NOMO-1 treated with DMSO at 0.1 percent for 48 hours (cell line): ENCODE results near the gene MCTP1.

Experiments
- DNase-seq: peaks from one replicate; lab custom pipeline; 2025; ENCODE audit not compliant: unreplicated experiment; lab: John Stamatoyannopoulos, UW

The MCTP1 gene

GRCh38 chr5:94736498-94736897 lies 548.4 kb downstream of the MCTP1 start:
- no peak for DNase-seq

GRCh38 chr5:94731471-94731870 lies 553.4 kb downstream of the MCTP1 start:
- no peak for DNase-seq

GRCh38 chr5:94725142-94725541 lies 559.8 kb downstream of the MCTP1 start:
- DNase-seq = no peak

- DNase-seq = no peak
Measured at GRCh38 chr5:94715768-94716167, 569.1 kb downstream of the MCTP1 start.

- no peak for DNase-seq
Measured at GRCh38 chr5:94711785-94712184, 573.1 kb downstream of the MCTP1 start.

GRCh38 chr5:94709277-94709676 lies 575.6 kb downstream of the MCTP1 start:
- DNase-seq = no peak

- DNase-seq = no peak
Measured at GRCh38 chr5:94707359-94707758, 577.5 kb downstream of the MCTP1 start.

GRCh38 chr5:94705427-94705826 lies 579.5 kb downstream of the MCTP1 start:
- DNase-seq = no peak

- DNase-seq = no peak
Measured at GRCh38 chr5:94702729-94703128, 582.2 kb downstream of the MCTP1 start.

GRCh38 chr5:94700592-94700991 lies 584.3 kb downstream of the MCTP1 start:
- DNase-seq = no peak

GRCh38 chr5:94699562-94699961 lies 585.3 kb downstream of the MCTP1 start:
- DNase-seq = no peak

GRCh38 chr5:94698197-94698596 lies 586.7 kb downstream of the MCTP1 start:
- DNase-seq = no peak

- no peak for DNase-seq
Measured at GRCh38 chr5:94694671-94695070, 590.2 kb downstream of the MCTP1 start.

GRCh38 chr5:94693845-94694370 lies 591.0 kb downstream of the MCTP1 start:
- no peak for DNase-seq

- DNase-seq = no peak
Measured at GRCh38 chr5:94693043-94693822, 591.7 kb downstream of the MCTP1 start.

GRCh38 chr5:94692581-94692980 lies 592.3 kb downstream of the MCTP1 start:
- DNase-seq = no peak

- no peak for DNase-seq
Measured at GRCh38 chr5:94691949-94692348, 592.9 kb downstream of the MCTP1 start.

GRCh38 chr5:94691291-94691690 lies 593.6 kb downstream of the MCTP1 start:
- no peak for DNase-seq

GRCh38 chr5:94690778-94691177 lies 594.1 kb downstream of the MCTP1 start:
- no peak for DNase-seq

- no peak for DNase-seq
Measured at GRCh38 chr5:94689908-94690307, 595.0 kb downstream of the MCTP1 start.

GRCh38 chr5:94682814-94683520 lies 601.9 kb downstream of the MCTP1 start:
- no peak for DNase-seq

GRCh38 chr5:94675965-94676618 lies 608.8 kb downstream of the MCTP1 start:
- DNase-seq = no peak
